Measurements from ENCODE around the gene KATNAL1. TPM values are rescaled to one million over a fixed set of nuclear protein-coding genes. Genes with fewer than 3 reads are reported as not detected.

Gene KATNAL1
- total and polyA plus RNA-seq, 12 donors, result 1.5 to 17.9 (median 9.4) TPM

- TF ChIP-seq POLR2A (IDR thresholded peaks at IDR 0.05) (no peak), CTCF (IDR thresholded peaks at IDR 0.05) (no peak)
Measured at GRCh38 chr13:30321256-30321655, 13.9 kb upstream of the KATNAL1 start.

GRCh38 chr13:30319655-30320054 lies 12.3 kb upstream of the KATNAL1 start:
- intact Hi-C loops (cut with DNase I), result no loop called here

More at GRCh38 chr13:30321256-30321655, 13.9 kb upstream of the KATNAL1 start:
- intact Hi-C loops (cut with DNase I), result no loop called here
- Histone ChIP-seq H3K36me3 (replicated peaks in 1 of 2) (no peaks in the 10 kb centered on the region), H3K27me3 (no peaks in the 10 kb centered on the region), H3K4me1 (replicated peaks in 1 of 2) (no peaks in the 10 kb centered on the region), H3K9me3 (replicated peaks in 1 of 3) (no peaks in the 10 kb centered on the region), H3K27ac (no peak overlapping the region), H3K4me3 (no peak overlapping the region)
- DNase-seq, result no peak
- WGBS, 4 donors, result 92 to 100% (median 99%) methylated on average over 3 of the region's 3 CpGs

GRCh38 chr13:30319130-30319529 lies 11.8 kb upstream of the KATNAL1 start:
- Histone ChIP-seq H3K9me3 (replicated peaks in 1 of 3) (no peaks in the 10 kb centered on the region), H3K4me1 (replicated peaks in 1 of 2) (no peaks in the 10 kb centered on the region), H3K27ac (no peak overlapping the region), H3K4me3 (no peak overlapping the region), H3K27me3 (no peaks in the 10 kb centered on the region), H3K36me3 (replicated peaks in 1 of 2) (no peaks in the 10 kb centered on the region)
- TF ChIP-seq POLR2A (IDR thresholded peaks at IDR 0.05), result no peak
- no peak for TF ChIP-seq CTCF (IDR thresholded peaks at IDR 0.05)
- intact Hi-C loops (cut with DNase I), result no loop called here
- DNase-seq, result no peak
- WGBS, 4 donors, result 73 to 82% (median 80%) methylated on average over 4 of the region's 4 CpGs

More at GRCh38 chr13:30319655-30320054, 12.3 kb upstream of the KATNAL1 start:
- 71 to 76% (median 71%) methylated on average over 5 of the region's 5 CpGs for WGBS, 4 donors
- no peak overlapping the region for H3K27ac ChIP-seq
- no peaks in the 10 kb centered on the region for H3K4me1 ChIP-seq (replicated peaks in 1 of 2)
- no peaks in the 10 kb centered on the region for H3K27me3 ChIP-seq
- TF ChIP-seq CTCF (IDR thresholded peaks at IDR 0.05) (no peak), POLR2A (IDR thresholded peaks at IDR 0.05) (no peak)
- no peaks in the 10 kb centered on the region for H3K9me3 ChIP-seq (replicated peaks in 1 of 3)
- DNase-seq, result no peak
- no peaks in the 10 kb centered on the region for H3K36me3 ChIP-seq (replicated peaks in 1 of 2)
- no peak overlapping the region for H3K4me3 ChIP-seq

GRCh38 chr13:30318026-30318425 lies 10.7 kb upstream of the KATNAL1 start:
- H3K4me3 ChIP-seq, result no peak overlapping the region
- intact Hi-C loops (cut with DNase I), result no loop called here
- WGBS, 4 donors, result 71 to 93% (median 81%) methylated on average over 1 of the region's 1 CpG
- no peaks in the 10 kb centered on the region for H3K9me3 ChIP-seq (replicated peaks in 1 of 3)
- H3K27me3 ChIP-seq, result no peaks in the 10 kb centered on the region
- no peaks in the 10 kb centered on the region for H3K36me3 ChIP-seq (replicated peaks in 1 of 2)
- no peak overlapping the region for H3K27ac ChIP-seq
- TF ChIP-seq CTCF (IDR thresholded peaks at IDR 0.05) (no peak), POLR2A (IDR thresholded peaks at IDR 0.05) (no peak)
- no peak for DNase-seq
- peaks cover 0 to 4% of the 10 kb centered on the region in 2 donors for H3K4me1 ChIP-seq (replicated peaks in 1 of 2)
